Activated naive CD4-positive, alpha-beta T cell treated with Interleukin-2 at 50 U/mL for 16 hours (primary cell): Measurements from ENCODE around the gene ACTR8.
"Not testable (repeated sequence)": the region's sequence is repeated elsewhere in the genome, so short reads cannot be mapped to it uniquely, and the experiment has no call there.

Experiments used
- DNase-seq: peaks from one replicate; pipeline ENCODE4 v3.0.0-alpha.2; 2020

The ACTR8 gene, protein sequence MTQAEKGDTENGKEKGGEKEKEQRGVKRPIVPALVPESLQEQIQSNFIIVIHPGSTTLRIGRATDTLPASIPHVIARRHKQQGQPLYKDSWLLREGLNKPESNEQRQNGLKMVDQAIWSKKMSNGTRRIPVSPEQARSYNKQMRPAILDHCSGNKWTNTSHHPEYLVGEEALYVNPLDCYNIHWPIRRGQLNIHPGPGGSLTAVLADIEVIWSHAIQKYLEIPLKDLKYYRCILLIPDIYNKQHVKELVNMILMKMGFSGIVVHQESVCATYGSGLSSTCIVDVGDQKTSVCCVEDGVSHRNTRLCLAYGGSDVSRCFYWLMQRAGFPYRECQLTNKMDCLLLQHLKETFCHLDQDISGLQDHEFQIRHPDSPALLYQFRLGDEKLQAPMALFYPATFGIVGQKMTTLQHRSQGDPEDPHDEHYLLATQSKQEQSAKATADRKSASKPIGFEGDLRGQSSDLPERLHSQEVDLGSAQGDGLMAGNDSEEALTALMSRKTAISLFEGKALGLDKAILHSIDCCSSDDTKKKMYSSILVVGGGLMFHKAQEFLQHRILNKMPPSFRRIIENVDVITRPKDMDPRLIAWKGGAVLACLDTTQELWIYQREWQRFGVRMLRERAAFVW

DNA sequence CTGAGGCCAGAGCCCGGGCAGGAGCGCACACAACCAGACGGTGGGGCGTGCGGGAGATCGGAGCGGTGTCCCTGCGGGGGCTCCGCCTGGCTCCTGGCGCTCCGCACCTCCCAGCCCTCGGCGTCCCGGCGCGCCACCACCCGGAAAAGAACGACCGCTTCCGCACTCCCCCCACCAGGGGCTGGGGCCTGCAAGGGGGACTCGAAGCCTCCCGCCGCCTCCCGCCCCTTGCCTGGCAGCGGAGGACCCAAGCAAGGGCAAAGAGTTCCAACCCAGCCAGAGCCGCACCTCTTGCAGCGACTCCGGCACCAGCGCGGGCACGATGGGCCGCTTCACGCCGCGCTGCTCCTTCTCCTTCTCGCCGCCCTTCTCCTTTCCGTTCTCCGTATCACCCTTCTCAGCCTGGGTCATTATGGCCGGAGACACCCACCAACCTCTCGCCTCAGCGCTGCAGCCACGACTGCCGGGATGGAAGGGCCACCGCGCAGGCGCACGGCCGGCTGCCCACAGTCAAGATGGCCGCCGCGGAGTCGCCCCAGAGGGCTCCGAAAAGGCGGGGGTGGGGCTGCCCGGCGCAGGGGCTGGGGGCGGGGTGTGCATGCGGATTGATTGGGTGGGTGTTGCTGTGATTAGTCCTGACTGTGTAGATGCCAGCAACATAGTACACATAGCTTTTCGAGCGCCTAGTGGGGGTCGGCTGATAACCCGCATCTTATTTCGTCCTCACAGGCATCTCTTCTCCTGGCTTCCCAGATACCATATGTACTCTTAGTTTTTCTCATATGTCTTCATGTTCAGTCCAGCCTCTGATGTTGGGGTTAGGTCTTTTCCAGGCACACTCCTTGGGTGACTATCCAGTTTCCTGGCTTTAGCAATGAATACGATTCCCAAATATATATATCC, at the start of gene ACTR8:
ACTR8 (minus strand) TSS at position 462 of the 903 bp plus-strand sequence; CDS start at position 411, 51 bp downstream.
- peak; percentile 88 for DNase-seq

DNA sequence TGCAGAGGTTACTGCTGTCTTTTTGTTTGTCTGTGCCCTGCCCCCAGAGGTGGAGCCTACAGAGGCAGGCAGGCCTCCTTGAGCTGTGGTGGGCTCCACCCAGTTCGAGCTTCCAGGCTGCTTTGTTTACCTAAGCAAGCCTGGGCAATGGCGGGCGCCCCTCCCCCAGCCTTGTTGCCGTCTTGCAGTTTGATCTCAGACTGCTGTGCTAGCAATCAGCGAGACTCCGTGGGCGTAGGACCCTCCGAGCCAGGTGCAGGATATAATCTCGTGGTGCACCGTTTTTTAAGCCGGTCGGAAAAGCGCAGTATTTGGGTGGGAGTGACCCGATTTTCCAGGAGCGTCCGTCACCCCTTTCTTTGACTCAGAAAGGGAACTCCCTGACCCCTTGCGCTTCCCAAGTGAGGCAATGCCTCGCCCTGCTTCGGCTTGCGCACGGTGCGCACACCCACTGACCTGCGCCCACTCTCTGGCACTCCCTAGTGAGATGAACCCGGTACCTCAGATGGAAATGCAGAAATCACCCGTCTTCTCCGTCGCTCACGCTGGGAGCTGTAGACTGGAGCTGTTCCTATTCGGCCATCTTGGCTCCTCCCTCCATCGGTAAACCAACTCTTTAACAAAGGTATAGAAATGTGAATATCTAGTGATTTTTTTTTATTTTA, 45.4 kb upstream of the ACTR8 start:
- DNase-seq, result not testable (repeated sequence)

DNA sequence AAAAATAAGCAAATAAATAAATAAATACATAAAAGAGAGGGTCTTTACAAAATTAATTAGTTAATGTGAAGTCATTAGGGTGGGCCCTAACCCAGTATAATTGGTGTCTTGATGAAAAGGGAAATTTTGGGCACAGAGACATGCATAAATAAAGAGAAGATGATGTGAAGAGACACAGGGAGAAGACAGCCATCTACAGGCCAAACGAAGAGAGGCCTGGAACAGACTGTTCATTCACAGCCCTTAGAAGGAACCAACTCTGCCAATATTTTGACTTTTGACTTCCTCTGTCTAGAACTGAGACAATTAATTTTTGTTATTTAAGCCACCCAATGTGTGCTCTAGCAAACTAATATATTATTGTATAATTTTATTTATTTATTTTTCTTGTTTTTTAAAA, 39.3 kb upstream of the ACTR8 start:
- no peak for DNase-seq

DNA sequence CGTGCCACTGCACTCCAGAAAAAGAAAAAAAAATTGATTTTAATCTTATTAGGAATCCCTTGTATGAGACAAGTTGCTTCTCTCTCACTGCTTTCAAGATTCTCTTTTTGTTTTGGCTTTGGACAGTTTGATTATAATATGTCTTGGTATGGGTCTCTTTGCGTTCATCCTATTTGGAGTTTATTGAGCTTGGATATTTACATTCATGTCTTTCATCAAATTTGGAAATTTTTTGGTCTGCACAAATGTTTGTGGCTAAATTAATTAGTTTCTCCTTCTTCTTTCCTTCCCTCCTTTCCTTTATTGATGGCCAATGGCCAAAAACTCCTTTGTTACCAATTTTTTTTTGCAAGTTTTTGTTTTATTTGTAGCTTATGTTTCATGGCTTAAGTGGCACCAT, 37.8 kb upstream of the ACTR8 start:
- DNase-seq, result no peak

DNA sequence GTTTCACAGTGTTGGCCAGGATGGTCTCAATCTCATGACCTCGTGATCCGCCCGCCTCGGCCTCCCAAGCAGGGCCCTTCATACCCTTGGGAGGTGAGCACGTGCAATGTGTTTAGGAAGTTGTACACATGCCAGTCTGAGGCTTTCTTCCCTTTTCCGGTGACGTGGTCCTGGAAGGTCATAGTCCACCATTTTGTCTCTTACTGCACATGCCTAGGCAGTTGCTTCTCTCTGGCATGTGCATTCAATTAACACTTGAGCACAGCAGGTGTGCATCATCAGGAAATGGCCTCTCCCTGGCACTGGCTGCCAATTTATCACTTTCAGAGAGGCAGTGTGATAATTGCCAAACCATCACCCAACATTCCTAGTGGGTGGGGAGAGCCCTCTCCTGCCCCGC, 31.4 kb upstream of the ACTR8 start:
- DNase-seq, result no peak

DNA sequence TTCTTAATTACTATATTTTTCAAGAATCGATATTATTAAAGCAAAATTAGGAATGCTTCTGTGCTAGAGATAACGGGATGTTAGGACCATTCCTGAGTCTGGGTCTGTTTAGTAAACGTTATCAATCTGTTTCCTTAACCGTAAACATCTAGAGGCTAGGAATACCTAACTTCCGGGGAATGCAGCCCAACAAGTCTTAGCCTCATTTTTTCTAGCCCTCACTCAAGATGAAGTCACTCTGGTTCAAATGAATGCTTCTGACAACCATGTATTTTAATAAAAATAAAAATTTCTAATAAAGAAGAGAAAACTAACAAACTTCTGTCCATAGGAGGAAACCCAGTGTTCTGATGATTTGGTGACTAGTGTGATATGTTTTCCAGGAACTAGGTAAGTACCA, 20.8 kb upstream of the ACTR8 start:
- no peak for DNase-seq

DNA sequence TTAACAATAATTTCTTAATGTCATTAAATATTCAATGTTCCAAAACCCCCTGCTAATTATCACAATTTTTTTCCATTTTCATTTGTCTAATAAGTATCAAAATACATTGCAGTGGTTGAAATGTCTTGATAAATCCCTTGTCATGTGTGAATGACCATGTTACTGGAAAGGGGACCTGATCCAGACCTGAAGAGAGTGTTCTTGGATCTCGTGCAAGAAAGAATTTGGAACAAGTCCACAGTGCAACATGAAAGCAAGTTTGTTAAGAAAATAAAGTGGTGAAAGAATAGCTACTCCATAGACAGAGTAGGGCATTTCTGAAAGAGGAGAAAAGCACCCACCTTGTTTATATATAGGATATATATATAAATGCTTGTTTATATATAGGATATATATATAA, 20.1 kb upstream of the ACTR8 start:
- no peak for DNase-seq

DNA sequence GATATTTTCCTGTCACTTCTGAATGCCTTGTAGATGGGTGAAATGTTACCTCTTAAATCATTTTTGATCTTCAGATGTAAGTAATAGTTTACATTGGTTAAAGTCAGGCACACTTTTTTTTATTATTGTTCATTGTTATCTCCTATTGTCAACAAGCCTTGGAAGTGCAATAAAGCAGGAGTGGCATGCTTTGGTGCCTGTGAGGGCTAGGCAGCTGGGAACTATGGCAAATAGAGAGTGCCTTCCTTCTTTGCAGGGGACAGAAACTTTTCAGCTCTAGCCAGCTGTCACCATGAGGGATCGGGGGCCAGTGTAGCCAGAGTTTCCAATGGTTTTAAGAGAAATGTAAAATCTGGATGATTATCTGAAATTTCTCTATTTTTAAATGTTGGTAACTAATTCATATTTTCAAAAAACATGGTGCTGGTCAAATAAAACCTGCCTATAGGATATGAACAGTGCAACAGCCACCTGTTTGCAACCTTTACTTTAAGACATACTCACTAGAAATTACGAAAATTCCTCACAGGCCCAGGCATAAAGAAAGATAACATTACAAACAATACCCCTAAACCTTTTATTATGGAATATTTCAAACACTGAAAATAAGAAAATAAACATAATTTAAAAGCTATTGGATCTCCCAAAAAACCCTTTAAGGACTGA, 18.8 kb upstream of the ACTR8 start:
- no peak for DNase-seq

DNA sequence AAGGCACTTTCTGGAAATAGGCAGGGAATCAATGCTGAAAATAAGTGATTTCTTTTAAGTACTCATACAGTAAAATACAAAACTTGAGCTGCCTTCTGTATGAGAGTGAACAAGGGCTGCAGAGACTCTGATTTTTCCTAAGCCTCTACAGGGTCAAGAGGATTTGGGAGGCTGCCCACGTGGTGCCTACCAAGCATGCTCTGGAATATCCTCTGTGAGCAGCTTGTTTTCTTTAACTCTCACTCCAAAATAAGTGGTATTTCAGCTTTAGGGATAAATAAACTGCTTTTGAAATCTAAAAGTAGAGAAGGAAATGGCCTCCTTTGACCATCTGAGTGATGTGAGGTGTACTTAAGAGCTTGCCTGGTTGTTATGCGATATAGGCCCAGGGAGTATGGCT, 17.8 kb upstream of the ACTR8 start:
- DNase-seq, result no peak

DNA sequence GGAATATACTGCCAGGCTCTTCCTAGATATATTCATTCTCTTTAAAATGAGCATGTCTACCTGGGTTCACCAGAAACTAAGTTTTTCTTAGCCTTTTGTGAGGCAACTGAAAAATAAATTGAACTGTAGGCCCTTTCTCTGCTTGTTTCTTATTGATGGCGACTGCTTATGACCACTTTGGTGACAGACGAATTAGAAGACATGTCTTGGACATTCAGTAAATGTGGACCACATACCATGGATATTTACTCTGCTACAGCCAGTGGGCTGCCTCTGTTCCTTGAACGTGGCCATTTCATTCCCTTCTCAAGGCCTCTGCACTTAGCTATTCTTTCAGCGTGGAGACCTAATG, 10.3 kb upstream of the ACTR8 start:
- DNase-seq, result no peak

DNA sequence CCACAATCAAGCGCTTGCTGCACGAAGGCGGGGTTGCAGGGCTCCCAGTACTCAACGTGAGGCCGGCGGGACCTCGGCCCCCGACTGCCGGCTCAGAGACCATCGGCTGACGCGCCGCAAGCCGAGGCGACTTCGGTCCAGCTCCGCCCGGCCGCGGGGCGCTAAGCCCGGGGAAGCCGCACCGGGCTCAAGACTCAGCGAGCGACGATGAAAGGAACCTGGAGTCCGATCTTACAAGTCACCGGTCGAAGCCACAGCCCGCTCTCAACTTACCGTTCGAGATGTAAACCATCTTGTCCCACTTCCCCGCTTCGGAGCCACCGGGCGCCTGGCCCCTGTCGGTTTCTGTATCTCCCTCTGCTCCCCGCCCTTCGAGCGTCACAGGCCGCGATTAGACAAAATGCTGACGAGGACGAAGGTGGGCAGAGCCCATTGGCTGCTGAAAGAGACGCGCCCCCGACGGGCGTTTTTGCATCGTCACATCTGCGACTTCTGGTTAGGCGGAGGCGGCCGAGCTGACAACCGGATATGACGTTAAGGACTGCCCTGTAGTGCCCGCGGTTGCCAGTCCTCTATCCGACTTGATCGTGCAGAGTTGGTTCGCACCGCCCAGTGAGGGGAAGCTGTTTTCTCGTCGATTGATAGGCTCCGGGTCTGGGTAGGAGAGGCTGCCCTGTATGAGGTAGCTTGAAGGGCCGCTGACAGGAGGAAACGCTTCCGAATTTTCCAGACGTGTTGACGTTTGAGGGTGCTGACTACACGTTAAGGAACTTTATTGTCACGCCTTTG, 9.7 kb upstream of the ACTR8 start, which contains the start of gene SELENOK:
SELENOK (minus strand) TSS at position 363 of the 789 bp plus-strand sequence.
- DNase-seq, result peak; percentile 97

DNA sequence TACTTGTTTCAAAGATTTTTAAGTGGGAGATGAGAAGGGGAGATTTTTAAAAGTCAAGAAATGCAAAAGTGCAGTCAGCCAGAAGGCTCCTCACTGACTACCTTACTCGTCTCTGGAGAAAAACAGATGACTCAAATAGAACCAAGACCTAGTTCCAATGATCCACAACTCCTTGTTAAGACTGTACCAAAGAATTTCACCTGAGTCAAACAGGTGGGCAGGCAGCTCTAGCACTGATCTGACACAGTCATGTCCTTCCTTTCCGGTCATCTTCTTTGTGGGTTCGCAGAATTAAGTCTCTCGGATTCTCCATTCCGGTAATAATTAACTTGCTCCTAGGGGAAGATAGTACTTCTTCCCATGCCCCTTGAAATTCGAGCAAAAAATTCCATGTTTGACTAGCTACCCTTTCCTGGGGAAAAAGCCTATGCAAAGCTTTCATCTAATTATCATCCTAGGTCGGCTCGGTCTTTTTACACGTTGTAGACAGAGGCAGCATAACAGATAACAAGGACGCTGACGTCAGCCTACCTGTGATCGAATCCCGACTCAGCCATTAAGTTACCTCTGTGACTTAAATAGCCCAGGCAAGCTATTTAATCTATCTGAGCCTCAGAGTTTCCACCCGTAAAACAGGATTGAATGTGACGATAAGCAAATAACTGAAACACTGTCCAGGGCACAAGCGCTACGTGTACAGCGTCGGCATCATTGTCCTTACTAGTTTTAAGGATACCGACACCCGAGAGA, 8.9 kb upstream of the ACTR8 start:
- DNase-seq, result peak; percentile 50

DNA sequence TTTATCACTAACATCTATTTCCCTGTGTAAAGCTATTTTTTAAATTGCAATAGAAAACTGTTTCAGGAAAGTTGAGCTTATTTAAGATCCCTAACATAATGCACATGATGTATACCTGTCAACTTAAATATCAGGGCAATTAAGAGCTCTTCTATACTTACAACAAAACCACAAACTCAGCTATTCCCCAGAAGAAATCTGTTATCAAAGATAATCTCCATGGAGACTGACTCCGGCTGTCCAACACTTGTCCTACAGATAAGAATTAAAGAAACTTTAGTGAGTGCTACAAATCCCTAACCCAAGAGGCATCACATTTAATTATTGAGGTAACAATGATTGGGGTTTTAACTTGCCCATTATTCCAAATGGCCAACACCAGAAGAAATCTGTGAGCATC, 6.3 kb upstream of the ACTR8 start:
- no peak for DNase-seq

DNA sequence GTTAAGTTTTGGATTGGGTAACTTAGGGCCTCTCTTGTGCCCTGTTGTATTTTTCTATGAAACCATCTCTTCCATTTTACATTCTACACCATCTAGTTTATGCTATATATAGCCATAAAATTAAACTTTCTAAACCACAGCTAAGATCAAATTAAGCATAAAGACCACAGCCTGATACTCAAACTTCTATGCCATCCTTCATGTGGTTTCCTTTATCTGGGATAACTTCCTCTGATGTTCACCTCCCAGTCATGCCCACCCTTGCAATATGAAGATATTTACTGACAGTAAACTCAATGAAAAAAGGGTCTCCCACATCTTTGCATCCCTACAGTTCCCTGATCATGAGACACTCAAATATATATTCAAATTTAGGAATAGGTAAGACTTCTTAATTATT, 5.5 kb upstream of the ACTR8 start:
- DNase-seq, result no peak

DNA sequence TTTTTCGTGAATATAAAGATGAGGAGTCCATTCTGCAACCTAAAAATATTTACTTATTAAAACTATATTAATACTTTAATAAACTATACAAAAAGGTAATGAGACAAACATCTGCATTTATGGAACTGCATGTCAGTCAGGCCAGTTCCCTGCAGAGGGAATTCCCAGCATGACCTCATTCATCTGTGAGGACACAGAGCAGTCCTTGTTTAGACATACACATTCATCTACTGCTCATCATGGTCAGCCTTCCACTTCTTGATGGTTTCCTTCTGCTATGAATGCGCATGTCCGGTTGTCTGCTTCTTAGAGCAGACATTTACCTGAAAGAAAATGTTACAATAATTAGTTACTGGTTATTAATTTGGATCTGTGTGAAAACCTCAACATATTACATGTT, 3.3 kb upstream of the ACTR8 start:
- no peak for DNase-seq

DNA sequence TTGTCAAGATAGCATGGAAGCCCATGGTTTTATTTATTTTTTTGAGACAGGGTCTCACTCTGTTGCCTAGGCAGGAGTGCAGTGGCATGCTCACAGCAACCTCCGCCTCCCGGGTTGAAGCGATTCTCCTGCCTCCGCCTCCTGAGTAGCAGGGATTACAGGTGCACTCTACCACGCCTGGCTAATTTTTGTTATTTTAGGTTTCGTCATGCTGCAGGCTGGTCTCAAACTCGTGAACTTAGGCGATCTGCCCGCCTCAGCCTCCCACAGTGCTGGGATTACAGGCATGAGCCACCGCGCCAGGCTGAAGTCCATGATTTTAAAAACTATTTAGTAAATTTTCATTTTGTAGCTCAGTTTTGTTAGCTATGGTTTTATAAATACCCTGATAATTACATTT, 2.7 kb upstream of the ACTR8 start:
- DNase-seq, result no peak

DNA sequence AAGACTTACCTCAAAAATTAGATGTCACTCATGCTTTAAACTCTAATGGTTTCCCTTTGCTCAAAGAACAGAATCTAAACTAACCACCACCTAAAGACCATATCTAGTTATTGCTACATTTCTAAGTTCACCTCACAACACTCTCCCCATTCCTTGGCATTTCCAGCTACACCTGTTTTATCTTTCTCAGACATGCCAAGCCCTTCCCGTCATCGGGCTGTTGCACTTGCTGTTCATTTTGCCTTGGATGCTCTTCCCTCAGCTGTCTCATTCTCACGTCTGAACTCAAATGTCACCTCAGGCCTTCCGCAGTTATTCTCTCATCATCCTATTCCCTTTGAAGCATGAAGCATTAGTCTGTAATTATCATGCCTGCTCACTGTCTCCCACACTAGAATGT, 1.1 kb upstream of the ACTR8 start:
- DNase-seq, result no peak

DNA sequence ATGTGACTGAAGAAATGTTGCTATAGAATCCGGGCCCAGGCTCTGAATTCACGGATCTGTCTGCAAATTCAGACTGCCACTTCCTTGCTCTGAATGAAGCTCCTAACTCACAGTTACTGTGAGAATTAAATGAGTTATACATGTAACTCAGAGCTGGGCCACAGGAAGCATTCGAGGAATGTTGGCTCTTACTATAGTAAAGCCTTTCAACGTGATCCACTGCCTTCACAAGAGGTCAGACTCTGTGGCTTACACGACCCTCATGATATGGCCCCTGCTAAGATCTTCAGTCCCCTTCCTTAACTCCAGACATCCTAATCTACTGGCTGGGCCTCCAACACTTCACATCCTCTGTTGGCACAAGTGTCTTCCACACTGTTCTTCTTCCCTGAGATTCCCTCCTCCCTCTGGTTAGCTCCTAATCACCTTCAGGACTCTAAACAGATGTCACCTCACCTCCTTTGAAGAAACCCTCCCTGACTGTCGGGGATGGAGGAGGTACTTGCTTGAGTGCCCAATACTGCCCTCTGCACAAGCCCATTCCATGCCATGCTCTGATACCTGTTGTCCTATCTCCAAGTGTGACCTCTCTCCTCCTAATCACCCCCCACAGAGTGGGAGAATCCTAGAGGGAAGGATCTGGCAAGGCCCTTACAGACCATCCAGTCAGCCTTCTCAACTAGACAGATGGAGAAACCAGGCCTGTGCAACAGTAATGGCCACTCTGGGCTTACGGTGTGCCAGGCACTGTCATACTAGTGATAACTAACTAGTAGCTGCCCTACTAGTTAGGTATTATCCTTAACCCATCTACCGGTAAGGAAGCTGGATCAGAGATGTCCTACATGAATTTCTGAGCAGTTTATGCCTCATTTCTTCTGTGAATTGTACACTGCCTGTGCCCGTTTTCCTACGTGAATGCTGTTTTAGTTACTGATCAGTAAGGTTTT, 1.3 kb downstream of the ACTR8 start:
- no peak for DNase-seq

DNA sequence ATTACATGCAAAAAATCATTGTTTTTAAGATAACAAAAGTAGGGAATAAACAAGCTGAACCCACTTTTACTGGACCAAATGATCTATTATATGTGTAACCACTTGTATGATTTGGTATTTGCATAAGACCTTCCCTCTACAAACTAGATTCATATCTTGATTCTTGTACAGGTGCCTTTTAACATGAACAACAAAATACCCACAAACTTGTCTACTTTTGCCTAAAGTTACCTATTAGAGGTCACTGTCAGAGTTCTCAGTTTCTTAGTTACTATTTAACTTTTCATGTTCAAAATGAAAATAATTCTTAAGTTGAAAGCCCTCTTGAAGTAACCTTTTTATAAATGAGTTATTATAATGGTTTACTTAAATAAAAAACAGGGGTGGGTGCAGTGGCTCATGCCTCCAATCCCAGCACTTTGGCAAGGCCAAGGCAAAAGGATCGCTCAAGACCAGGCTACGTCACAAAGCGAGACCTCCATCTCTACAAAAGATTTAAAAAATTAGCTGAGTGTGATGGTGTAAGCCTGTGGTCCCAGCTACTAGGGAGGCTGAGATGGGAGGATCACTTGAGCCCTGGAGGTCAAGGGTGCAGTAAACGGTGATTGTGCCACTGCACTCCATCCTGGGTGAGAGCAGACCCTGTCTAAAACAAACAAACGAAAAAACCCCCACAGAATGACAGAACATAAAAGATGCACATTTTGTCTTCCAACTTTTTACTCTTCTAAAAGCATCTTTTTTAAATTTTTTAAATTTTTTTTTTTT, 16.0 kb downstream of the ACTR8 start:
- no peak for DNase-seq
